Activated T-cell treated with anti-CD3 and anti-CD28 coated beads for 48 hours (primary cell): ENCODE data around the gene KATNAL1.
A peak's percentile ranks its signal among the peaks of the same experiment; 100 is the strongest.

ENCODE experiments used
- DNase-seq: peaks from one replicate; pipeline ENCODE4 v3.0.0-alpha.2; 2020; ENCODE audit warnings: low read depth

The KATNAL1 gene

DNA sequence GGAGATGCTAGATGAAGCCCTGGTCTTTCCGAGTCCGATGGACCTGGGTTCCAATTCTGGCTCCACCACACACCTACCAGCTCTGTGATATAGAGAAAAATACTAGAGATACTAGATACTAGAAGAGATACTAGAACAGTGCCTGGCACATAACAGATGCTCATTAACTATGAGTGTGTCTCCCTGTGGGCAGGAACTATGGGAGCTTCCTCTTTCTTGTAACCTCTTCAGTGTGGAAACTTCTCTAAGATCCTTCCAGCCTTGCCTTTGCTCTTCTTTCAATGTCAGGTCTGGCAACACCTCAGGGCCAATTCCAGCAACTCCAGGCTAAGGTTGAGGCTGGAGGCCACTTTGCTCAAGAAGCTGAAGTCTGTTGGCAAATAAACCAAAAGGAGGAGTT is 143.9 kb downstream of the KATNAL1 start:
- no peak for DNase-seq

DNA sequence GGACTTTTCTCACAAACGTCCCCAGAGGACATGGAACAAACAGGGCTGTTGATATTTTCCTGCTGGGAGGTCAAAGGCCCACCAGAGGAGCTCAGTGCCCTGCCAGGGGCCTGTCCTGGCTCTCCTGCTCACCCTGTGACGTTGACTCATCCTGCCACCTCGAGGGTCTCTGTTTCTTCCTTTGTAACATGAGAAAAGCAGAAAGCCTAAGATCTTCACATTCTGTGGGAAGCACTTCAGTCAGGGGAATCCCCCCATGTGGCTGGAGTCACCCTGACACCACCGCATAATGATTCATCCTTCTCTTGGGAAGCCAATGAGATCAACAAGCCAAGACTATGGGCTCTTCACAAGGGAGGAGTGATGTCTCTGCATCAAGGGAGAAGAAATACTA is 147.9 kb downstream of the KATNAL1 start:
- DNase-seq = peak; percentile 56

DNA sequence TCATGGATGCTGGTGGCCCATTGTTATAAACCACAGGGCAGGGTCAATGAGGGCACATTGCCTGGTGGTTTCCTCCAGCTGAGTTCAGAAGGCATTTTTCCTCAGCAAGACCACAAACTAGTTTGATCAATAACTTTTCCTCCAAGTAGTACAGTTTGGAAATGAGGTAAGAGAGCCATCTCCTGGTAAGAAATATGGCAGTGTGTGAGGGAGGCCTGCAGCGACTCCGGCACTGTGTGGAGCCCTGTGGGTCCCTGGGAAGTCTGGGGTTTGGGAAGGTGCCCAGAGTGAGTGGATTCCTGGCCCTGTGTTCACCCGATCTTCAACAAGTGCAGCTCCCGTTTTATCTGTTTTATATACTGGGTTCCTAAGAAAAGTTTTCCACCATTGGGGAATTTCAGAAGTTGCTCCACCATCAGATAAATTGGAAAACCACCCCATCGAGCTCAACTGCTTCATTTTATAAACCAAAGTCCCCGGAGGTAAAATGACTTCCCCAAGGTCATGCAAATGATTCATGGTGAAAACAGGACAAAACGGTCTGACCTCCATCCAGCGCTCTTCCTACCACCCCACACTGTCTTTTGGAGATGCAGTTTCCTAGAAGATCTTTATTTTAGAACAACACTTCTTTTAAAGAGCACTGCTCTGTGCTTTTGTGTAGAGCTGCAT is 148.4 kb downstream of the KATNAL1 start:
- no peak for DNase-seq

DNA sequence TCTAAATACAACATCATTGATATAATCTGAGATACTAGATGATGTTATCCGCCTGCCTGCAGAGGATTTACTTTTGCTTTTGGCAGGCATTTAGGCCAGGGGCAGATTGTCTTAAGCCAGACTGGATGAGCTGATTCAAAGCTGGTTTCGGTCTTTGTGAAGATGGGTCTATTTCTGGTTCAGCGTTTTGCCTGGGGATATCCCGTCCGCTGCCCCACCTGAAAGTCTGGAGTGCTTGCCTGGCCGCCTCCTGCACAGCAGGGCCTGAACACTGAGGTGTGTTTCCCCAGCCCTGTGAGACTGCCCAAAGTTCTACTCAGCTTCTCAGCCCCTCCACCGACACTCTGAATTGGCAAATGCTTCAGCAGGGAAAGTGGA is 149.7 kb downstream of the KATNAL1 start:
- no peak for DNase-seq

DNA sequence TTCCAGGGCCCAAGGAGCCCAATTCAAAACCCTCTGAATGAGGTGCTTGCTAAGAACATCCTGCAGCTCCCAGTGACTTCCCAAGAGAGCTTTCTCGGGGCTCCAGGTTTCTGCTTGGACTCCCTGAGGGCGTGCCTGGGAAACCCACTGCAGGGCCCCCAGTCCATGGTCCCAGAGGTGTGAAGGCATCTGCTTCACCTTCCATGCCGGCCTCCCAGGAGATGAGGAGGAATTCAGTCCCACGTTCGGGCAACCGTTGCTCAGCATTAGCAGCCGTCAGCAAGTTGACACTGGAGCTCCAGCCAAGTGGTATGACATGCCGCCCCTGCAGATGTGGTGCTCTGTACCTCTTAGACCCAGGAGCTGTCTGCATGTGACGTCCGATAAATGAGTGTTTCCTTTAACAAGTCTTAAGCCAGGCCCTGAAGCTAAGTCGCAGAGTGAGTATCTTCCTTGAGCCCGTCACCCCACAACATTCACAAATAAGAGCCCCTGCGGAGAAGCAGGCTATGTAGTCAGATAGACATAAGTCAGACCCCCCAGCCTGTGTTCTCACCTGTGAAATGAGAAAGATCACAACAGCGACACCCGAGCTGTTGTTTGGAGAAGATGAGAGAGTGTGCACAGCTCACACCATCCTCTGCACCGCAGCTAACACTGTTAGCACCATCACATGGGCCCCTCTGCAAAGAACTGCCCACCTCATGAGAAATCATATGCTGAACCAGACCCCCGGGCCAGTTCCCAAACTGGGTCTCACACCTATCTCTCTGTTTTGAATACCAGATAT is 150.3 kb downstream of the KATNAL1 start:
- DNase-seq = no peak

DNA sequence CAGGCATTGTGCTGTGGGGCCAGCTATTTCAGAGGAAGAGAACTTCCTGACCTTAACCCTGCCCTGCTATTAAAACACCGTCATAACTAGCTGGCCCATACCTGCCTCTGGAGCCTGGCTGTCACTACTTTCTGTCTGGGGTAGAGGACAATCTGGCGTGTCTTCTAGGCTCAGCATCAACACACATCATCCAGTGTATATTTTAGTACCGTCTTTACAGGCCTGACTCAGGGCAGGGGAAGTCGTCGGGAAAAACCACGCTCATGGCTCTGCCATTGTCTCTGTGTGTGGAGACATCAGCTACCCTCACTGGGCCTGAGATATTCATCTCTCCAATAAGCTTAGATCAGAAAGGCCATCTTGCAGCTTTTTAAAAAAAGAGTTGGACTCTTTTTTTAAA is 151.1 kb downstream of the KATNAL1 start:
- DNase-seq = no peak

DNA sequence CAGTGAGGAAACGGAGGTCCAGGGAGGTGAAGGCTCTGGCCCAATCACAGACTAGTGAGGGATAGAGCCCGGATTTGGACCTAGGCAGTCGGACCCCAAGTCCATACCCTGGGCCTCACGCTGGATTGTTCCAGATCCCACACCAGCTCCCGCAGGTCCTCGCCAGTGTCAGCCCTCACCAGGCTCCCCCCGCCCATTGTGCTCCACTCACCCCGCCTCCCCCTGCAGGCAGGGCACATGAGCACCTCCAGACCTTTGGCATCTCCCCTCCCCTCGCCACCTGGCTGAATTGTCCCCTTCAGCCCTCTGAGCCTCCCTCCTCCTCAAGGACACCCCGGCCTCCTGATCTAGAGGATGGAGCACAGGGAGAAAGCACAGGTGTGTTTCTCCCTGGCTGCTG is 152.4 kb downstream of the KATNAL1 start:
- DNase-seq = no peak

DNA sequence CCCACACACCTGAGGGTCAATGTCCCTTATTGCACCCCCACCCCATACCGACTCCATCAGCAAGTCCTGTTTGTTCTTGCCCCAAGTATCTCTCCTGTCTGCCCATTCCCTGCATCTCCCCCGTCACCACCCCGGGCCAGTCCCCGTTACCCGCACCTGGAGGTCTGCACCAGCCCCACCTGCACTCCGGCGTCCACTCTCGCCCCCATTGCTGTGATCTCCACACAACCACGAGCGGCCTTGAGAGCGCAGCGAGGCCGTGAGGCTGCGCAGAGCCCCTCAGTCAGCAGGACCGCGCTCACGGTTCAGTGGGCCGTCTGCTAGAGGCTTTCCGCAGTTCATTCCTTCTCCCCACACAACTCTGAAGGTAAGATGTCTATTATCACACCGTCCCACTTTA is 152.8 kb downstream of the KATNAL1 start:
- no peak for DNase-seq

DNA sequence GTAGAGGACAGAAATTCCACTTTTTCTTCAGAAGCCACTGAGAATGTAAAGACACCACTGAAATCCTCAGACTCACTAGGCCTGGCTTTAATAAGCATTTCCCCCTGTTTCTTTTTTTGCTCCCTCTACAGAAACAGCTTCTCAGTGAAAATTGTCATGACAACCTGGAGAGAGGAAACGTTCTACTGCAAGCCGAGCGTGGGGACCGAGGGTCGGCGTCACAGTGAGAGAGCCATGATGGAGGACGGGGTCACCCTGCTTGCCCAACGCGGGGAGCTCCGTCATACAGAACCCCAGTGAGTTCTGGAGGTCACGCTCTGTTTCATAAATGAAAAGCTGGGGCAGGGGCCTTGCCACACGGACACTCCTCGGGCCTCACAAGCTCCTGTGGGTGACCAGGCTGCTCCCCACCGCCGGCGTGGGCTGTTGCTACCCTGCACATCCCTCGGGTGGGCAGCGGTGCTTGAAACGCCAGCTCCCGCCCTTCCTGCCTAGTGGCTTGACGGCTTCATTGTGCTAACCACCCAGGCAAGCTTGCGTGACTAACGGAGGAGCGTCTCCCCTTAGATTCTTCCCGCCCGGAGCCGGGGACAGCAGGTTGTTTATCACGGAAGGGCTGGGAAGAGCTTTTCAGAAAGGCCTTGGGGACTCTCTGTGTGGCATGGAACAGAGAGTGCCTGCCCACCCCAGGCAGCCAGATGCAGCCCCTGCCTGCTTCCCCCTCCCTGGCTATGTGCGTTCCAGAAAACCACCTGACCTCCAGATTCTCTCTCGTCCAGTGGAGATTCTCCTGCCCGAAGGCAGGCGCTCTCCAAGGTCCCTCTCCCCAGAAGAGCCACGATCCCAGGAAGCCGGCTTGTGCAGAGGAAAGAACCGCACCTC is 153.6 kb downstream of the KATNAL1 start:
- no peak for DNase-seq
